NCI-H345 treated with DMSO at 0.1 percent for 48 hours (cell line): ENCODE data around the gene MDM2.

Experiments used
- DNase-seq: peaks from one replicate; lab custom pipeline; 2025; ENCODE audit not compliant: unreplicated experiment; lab: John Stamatoyannopoulos, UW

The MDM2 gene

DNA sequence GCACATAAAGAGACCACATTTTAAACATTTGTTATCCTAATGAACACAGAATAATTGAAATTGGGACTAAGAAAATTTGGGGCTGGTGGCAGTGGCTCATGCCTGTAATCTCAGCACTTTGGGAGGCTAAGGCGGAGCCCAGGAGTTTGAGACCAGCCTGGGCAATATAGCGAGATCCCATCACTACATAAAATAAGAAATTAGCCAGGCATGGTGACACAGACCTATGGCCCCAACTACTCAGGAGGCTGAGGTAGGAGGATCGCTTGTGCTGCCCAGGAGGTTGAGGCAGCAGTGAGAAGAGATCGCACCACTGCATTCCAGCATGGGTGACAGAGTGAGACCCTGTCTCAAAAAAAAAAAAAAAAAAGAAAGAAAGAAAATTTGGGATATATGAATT lies 65.3 kb downstream of the MDM2 start:
- DNase-seq, result no peak

- DNase-seq, result no peak
These were observed 68.5 kb downstream of the MDM2 start for GRCh38 chr12:68876461-68876860.

DNA sequence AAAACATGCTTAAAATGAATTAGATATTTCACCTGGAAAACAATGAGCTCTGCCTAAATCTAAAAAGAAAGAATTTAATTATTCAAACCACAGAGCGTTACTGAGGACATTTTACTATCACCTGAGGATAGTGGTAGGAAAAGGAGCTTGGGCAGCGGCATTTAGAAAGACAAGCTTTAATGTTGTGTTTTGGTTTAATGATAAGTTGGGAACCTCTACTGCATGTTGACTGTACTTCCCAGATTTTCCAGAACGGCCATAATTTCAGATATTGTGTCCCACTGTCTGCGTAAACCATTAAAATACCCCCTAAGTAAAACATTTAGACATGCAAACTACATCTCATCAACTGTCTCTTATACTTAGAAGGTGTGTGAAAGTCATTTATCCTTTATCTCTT lies 69.6 kb downstream of the MDM2 start:
- DNase-seq, result no peak

DNA sequence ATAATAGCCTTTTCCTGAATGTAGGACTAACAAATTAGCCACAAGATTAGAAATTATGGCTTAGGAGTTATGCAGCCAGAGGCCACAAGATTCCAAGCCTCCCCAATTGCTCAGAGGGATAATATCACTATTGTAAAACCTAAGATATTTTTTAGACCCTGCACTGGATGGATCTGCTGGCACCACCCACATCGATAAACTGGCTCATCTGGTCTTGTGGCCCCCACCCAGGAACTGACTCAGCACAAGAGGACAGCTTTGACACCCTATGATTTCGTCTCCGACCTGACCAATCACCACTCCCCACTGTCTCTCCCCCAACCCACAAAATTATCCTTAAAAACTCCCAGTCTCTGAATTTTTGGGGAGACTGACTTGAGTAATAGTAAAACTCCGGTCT lies 70.3 kb downstream of the MDM2 start:
- no peak for DNase-seq

DNA sequence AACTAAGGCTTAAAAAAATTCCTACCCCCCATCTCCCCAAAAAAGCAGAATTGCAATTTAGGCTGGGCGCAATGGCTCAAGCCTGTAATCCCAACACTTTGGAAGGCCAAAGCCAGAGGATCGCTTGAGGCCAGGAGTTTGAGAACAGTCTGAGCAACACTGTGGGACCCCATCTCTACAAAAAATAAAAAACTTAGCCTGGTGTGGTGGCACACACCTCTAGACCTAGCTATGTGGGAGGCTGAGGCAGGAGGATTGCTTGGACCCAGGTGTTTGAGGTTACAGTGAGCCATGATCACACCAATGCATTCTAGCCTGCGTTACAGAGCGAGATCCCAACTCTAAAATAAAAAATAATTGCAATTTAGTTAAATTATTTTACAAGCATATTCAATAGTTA lies 70.9 kb downstream of the MDM2 start:
- DNase-seq, result no peak

DNA sequence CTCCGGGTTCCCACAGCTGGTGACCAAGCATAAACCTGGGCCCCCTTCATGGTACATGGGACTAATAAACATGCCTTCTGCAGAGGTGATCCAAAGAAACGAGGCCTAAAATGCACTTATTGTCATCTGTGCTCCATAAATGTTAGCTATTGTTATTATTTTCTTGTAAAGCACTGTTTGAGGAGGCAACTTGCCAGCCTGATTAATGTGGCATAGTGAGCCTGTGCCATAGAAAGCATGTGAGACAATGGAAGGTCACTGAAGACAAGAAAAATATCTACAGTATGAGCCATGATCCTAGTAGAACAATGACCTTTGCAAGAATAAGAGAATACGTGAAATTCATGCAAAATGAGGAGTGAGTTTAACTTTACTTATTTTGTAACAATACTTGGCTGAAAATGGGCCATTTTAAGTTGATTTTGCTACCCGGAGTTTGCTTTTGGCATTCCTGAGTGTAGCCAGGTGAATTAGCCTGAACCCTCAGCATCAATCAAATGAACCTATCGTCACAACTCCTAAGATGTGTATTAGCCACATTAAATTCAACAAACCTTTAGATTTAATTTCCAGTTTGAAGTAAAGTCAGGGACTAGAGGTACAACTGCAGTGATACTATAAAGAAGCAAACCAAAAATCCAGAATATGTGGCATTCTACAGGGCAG lies 72.8 kb downstream of the MDM2 start:
- DNase-seq, result no peak

DNA sequence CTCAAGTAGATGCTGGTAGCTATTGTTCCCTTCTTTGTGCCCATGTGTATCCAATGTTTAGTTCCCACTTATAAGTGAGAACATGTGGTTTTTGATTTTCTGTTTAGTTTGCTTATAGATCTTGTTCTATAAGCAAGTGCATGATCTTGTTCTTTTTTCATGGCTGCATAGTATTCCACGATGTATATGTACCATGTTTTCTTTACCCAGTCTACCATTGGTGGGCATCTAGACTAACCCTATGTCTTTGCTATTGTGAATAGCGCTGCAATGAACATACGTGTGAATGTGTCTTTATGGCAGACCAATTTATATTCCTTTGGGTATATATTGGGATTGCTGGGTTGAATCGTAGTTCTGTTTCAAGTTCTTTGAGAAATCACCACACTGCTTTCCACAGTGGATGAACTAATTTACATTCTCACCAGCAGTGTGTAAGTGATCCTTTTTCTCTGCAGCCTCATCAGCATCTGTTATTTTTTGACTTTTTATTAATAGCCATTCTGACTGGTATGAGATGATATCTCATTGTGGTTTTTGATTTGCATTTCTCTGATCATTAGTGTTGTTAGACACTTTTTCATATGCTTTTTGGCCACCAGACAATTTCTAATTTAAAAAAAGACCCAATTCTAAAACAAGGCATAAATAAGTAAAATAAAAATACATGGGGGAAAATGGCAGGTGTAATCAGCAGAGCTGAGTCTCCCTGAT lies 74.4 kb downstream of the MDM2 start:
- no peak for DNase-seq

- DNase-seq, result no peak
These were observed 75.2 kb downstream of the MDM2 start for GRCh38 chr12:68883151-68883550.

- no peak for DNase-seq
These were observed 76.3 kb downstream of the MDM2 start for GRCh38 chr12:68884251-68884650.

- DNase-seq, result no peak
These were observed 77.4 kb downstream of the MDM2 start for GRCh38 chr12:68885381-68885780.

GRCh38 chr12:68886636-68887572 lies 78.9 kb downstream of the MDM2 start:
- DNase-seq, result no peak

DNA sequence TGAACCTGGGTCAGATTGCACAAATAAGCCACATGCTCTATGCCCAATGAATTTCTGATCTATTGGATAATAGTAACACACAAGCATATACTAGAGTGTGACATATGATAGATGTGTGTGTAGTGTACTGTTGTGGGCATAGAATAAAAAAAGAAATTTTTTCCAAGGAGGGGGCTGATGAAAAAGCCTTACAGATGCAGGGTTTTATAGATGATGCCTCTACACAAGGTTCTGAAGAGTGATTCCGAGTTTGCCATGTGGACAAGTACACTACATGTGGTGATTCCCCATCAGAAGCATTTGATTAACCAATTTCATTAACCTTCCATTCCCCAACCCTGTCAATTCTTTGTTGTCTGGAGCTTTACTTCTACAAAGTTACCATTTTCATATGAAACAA lies 79.7 kb downstream of the MDM2 start:
- no peak for DNase-seq

GRCh38 chr12:68888243-68888642 lies 80.3 kb downstream of the MDM2 start:
- DNase-seq, result no peak

DNA sequence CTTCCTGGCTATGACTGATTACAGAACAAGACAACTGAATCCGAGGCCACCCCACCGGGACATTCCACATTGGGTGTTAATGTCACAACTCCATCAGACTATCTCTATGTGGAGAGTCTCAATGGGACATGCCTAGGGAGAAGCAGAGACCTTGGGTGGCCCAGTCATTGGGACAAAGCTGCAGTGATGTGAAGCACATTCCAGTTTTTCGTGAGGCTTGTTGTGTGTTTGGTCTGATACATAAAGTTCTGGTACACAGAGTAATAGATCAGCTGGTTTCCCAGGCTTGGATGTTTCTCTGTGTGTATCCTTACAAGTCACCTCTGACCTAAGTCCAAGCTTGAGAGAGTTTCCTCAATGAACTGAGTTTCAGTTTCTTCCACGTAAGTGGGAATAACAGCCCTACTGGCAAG lies 82.7 kb downstream of the MDM2 start:
- DNase-seq, result no peak

- no peak for DNase-seq
These were observed 83.2 kb downstream of the MDM2 start for GRCh38 chr12:68891141-68891540.

GRCh38 chr12:68893201-68893600 lies 85.2 kb downstream of the MDM2 start:
- no peak for DNase-seq

DNA sequence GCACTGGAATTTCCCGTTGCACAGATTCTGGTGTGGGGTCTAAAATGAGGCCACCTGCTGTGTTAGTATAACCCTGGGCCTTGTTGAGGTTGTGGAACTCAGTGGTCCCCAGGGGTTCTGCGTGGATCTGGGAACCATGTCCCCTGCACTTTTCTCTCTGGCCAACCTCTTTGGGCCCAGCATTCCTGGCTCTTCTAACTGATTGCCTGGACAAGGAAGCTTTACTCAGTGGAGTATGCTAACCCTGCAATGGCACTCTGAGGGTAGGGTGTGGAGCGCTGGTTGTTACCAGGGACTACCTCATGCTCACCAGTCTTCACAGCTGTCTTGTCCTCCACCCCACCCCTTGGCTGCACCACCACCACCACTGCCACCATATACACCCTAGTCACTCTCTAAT lies 85.8 kb downstream of the MDM2 start:
- no peak for DNase-seq

GRCh38 chr12:68894276-68894855 lies 86.4 kb downstream of the MDM2 start:
- DNase-seq, result no peak

DNA sequence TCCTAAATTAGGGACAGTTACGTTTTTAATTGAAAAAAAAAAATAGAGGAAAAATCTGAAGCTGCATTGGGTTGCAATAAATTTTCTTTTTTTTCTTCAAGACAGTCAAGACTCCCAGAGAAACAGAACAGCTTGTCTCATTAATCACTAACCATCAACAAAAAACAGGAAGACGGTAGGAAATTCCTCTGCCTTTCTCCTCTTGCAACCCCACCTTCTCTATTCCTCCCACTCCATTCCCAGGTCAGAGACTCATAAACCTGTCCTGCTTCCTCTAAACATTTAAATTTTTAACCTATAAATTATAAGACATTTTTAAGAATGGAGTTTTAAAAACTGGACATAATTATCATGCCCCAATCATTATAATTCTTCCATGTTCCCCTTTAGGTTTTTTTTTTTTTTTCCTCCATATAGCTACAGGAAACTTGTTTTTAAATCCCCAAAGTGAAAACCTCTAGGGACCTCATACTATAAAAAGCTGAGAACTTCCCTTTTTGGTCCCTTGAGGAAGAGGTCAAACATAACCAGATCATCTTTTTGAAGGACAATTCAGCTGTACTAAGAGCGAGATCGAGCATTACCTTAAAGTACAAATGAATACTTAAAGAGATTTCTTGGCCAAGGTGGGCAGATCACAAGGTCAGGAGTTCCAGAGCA lies 89.0 kb downstream of the MDM2 start:
- no peak for DNase-seq

GRCh38 chr12:68899251-68899771 lies 91.3 kb downstream of the MDM2 start:
- no peak for DNase-seq

DNA sequence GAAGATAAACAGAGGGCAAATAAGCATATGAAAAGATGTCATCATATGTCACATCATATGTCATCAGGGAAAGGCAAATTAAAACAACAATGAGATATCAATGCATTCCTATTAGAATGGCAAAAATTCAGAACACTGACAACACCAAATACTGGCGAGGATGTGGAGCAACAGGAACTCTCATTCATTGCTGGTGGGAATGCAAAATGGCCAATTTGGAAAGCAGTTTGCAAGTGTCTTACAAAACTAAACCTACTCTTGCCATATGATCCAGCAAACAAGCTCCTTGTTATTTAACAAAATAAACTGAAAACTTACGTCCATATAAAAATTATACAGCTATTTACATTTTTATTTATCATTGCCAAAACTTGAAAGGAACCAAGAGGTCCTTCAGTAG lies 92.3 kb downstream of the MDM2 start:
- no peak for DNase-seq
